Upper lobe of left lung (tissue), 4 donors: Measurements from ENCODE around the gene PRKG1.

ENCODE experiments used
- CTCF ChIP-seq, 6 experiments: fragments of 450-650 bp in 4 of 6; fragments of 200-600 bp in 2 of 6; sonication (generic) in 2 of 6; IDR thresholded peaks; one replicate each; pipeline ENCODE4 v1.5.1; 2016 to 2019; ENCODE audit warnings: antibody characterized with exemption in 6 of 6
- EP300 ChIP-seq, 4 donors: sonication (generic); formaldehyde crosslinking; IDR thresholded peaks; one replicate each; pipeline ENCODE4 v1.5.1; 2017; ENCODE audit warnings: antibody characterized with exemption in 4 of 4, control low read depth in 2 of 4
- POLR2A ChIP-seq, 4 donors: fragments of 450-650 bp; IDR thresholded peaks; one replicate each; pipeline ENCODE4 v1.5.1; 2016 to 2017; ENCODE audit warnings: antibody characterized with exemption in 4 of 4, mild to moderate bottlenecking in 2 of 4
- POLR2AphosphoS5 ChIP-seq, 2 donors: sonication (generic); formaldehyde crosslinking; IDR thresholded peaks; one replicate each; pipeline ENCODE4 v1.5.1; 2017; ENCODE audit warnings: antibody characterized with exemption in 2 of 2

GRCh38 chr10:51397244-51397643 lies 323.0 kb downstream of the PRKG1 start:
- TF ChIP-seq POLR2A (IDR thresholded peaks at IDR 0.05) (no peak), POLR2AphosphoS5 (IDR thresholded peaks at IDR 0.05) (no peak), CTCF (IDR thresholded peaks at IDR 0.05) (no peak), EP300 (IDR thresholded peaks at IDR 0.05) (no peak)
